Measurements from ENCODE around the gene C4A. TPM values are rescaled to one million over a fixed set of nuclear protein-coding genes. Genes with fewer than 3 reads are reported as not detected.

Gene C4A
- total and polyA plus RNA-seq, 2 of the 8 experiments (the other 6 are each of a cell fraction or from before 2014, with no cell fraction given) = 0.62 to 2.4 TPM

DNA sequence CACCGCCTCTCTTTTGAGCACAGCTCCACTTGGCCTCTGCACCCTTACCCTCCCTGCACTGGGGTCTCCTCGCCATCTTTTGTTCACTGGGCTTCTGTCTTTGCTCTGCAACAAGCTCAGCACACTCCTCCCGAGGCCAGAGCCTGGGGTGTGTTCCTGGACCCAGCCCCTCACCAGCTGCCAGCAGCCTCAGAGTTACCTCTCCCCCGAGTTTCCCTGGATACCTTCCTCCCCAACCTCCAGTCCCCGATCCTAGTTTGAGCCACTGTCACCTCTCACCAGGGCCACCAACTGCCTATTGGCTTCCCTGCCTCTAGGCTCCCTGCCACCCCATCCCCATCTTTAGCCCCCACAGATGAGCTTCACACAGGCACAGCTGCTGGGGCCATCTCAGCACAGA, 68.7 kb downstream of the C4A start:
- no peaks in the 10 kb centered on the region for H3K9me3 ChIP-seq (ENCODE audit: insufficient read depth in 2 of 2, low read depth in 1 of 2, low read length in 1 of 2)
- H3K79me1 ChIP-seq (ENCODE audit: low read depth, low read length) = no peaks in the 10 kb centered on the region
- H3K56ac ChIP-seq (replicated peaks; ENCODE audit: insufficient read length, low read depth, low read length) = no peak overlapping the region
- ChIA-PET POLR2A (ENCODE audit: partially characterized antibody) (interaction anchor here (0.7 to 0.9 kb wide), 2 partner anchors 104 to 120 kb away, joined by 3 read pairs; no protein-coding TSS in a partner anchor), CTCF (ENCODE audit: partially characterized antibody) (interaction anchor here (0.6 to 1.9 kb wide), 4 partner anchors 16 to 67 kb away, joined by 3 to 11 read pairs (median 3); no protein-coding TSS in a partner anchor)
- no peak overlapping the region for H3K4ac ChIP-seq (replicated peaks; ENCODE audit: insufficient read length, low read depth, low read length)
- H3K27ac ChIP-seq (ENCODE audit: low read depth, low read length) = no peak overlapping the region
- no peaks in the 10 kb centered on the region for H4K20me1 ChIP-seq (replicated peaks in 1 of 2; ENCODE audit: control insufficient read depth in 1 of 2, insufficient read depth in 2 of 2, low read length in 2 of 2)
- no peaks in the 10 kb centered on the region for H3K36me3 ChIP-seq (ENCODE audit: control insufficient read depth in 2 of 4, insufficient read depth in 4 of 4, low read length in 3 of 4)
- no peak overlapping the region for H2BK120ac ChIP-seq (replicated peaks; ENCODE audit: low read depth, low read length)
- no peak overlapping the region for H3K14ac ChIP-seq (ENCODE audit: insufficient read length)
- DNase-seq (ENCODE audit: low read depth in 1 of 2, low spot score in 2 of 2) (no peak), FAIRE-seq (no peak)
- H3K23ac ChIP-seq (ENCODE audit: insufficient read length) = no peak overlapping the region
- no peak overlapping the region for H3K9ac ChIP-seq (replicated peaks in 1 of 4; ENCODE audit: extremely low read depth in 1 of 4, low read depth in 3 of 4, low read length in 3 of 4)
- no peak overlapping the region for H4K8ac ChIP-seq (ENCODE audit: extremely low read depth, insufficient read depth, low read length)
- no peak overlapping the region for H2BK20ac ChIP-seq (ENCODE audit: low read length)
- no peak overlapping the region for H2BK5ac ChIP-seq (ENCODE audit: low read depth, low read length)
- no peak overlapping the region for H2AFZ ChIP-seq (ENCODE audit: low read length)
- no peak overlapping the region for H3K4me3 ChIP-seq (ENCODE audit: extremely low read depth in 1 of 4, insufficient read depth in 2 of 4, low read depth in 3 of 4, low read length in 4 of 4)
- 86% methylated on average over 5 of the region's 5 CpGs; no CpG with 5 or more reads in 1 of the 2 experiments for WGBS, 2 experiments (ENCODE audit: extremely low coverage in 1 of 2, insufficient coverage in 1 of 2, insufficient read length in 1 of 2, insufficient replicate concordance in 2 of 2, low coverage in 1 of 2, low lambda C conversion rate in 2 of 2, missing lambda C conversion rate in 1 of 2)
- no peaks in the 10 kb centered on the region for H3K79me2 ChIP-seq (ENCODE audit: control insufficient read depth in 1 of 2, insufficient read depth in 2 of 2, low read length in 2 of 2)
- H3K23me2 ChIP-seq (ENCODE audit: low read depth, low read length) = peaks cover 1% of the 10 kb centered on the region; the same call in 1 of the 2 replicates
- H4K5ac ChIP-seq (ENCODE audit: insufficient read length, low read depth, low read length) = no peak overlapping the region
- no peak overlapping the region for H4K91ac ChIP-seq (replicated peaks; ENCODE audit: insufficient read length, low read length)
- no peak overlapping the region for H2AK5ac ChIP-seq (ENCODE audit: low read depth, low read length)
- TF ChIP-seq TEAD4 (IDR thresholded peaks at IDR 0.05; ENCODE audit: low read depth, low read length) = no peak
- no peak for TF ChIP-seq SIRT6 (IDR thresholded peaks at IDR 0.05; ENCODE audit: low read length)
- no peak for TF ChIP-seq FOSL1 (IDR thresholded peaks at IDR 0.05; ENCODE audit: insufficient read depth, low read depth, low read length)
- TF ChIP-seq EGR1 (IDR thresholded peaks at IDR 0.05; ENCODE audit: borderline replicate concordance, low read depth, low read length) = no peak
- no peak for TF ChIP-seq BACH1 (IDR thresholded peaks at IDR 0.05; ENCODE audit: low read length)
- no peak for TF ChIP-seq BCL11A (IDR thresholded peaks at IDR 0.05; ENCODE audit: low read depth in 2 of 2, low read length in 2 of 2)
- TF ChIP-seq CREB1 (IDR thresholded peaks at IDR 0.05) = no peak
- no peak for TF ChIP-seq TBP (IDR thresholded peaks at IDR 0.05; ENCODE audit: low read depth, low read length)
- no peak for TF ChIP-seq SP1 (IDR thresholded peaks at IDR 0.05; ENCODE audit: low read depth, low read length)
- TF ChIP-seq RBBP5 (IDR thresholded peaks at IDR 0.05; ENCODE audit: borderline replicate concordance, low read depth, low read length) = no peak
- TF ChIP-seq SP2 (IDR thresholded peaks at IDR 0.05; ENCODE audit: low read length) = no peak
- TF ChIP-seq RNF2 (IDR thresholded peaks at IDR 0.05; ENCODE audit: borderline replicate concordance, low read depth, low read length, missing control alignments, poor library complexity, severe bottlenecking) = no peak
- TF ChIP-seq POU5F1 (IDR thresholded peaks at IDR 0.05; ENCODE audit: low read depth, low read length) = no peak
- no peak overlapping the region for H3K18ac ChIP-seq (ENCODE audit: extremely low read depth, low read length)
- H3K4me2 ChIP-seq (ENCODE audit: insufficient read depth in 1 of 2, low read depth in 2 of 2, low read length in 2 of 2) = no peak overlapping the region
- no peak overlapping the region for H2BK15ac ChIP-seq (ENCODE audit: low read length)
- peaks cover 0 to 7% (median 4%) of the 10 kb centered on the region in 4 experiments; a peak in 4 of 7 replicates for H3K4me1 ChIP-seq (replicated peaks in 1 of 4; ENCODE audit: control insufficient read depth in 3 of 4, insufficient read depth in 4 of 4, low read length in 3 of 4)
- no peaks in the 10 kb centered on the region for H3K27me3 ChIP-seq (replicated peaks in 1 of 4; ENCODE audit: control insufficient read depth in 3 of 4, extremely low read depth in 1 of 4, insufficient read depth in 3 of 4, low read length in 3 of 4)
- H2BK12ac ChIP-seq (ENCODE audit: low read depth, low read length) = no peak overlapping the region

Data from H1 (cell line).